Small intestine (tissue), 7 donors: ENCODE data around the gene CCDC97. TPM values are rescaled to one million over a fixed set of nuclear protein-coding genes. Genes with fewer than 3 reads are reported as not detected.

Source experiments
- DNase-seq, 2 donors: peaks; one replicate each; pipeline versions ENCODE4 v3.0.0 to v3.0.0-alpha.2; 2013
- FAIRE-seq: peaks from 2 replicates; lab custom pipeline; 2012; peaks lifted over from hg19 to GRCh38; lab: Jason Lieb, UNC
- H3K27ac ChIP-seq, 3 donors: one replicate each; pipeline ENCODE4 v1.5.1; 2013; ENCODE audit warnings: low read length in 2 of 3, mild to moderate bottlenecking in 2 of 3, control low read depth in 1 of 3, inconsistent platforms in 1 of 3, low read depth in 1 of 3, moderate library complexity in 1 of 3
- H3K27me3 ChIP-seq, 3 donors: one replicate each; pipeline ENCODE4 v1.6.1; 2013; ENCODE audit warnings: low read length in 3 of 3, inconsistent platforms in 1 of 3; ENCODE audit not compliant: control insufficient read depth in 3 of 3, insufficient read depth in 3 of 3
- H3K36me3 ChIP-seq, 3 donors: one replicate each; pipeline ENCODE4 v1.6.1; 2013; ENCODE audit warnings: low read length in 3 of 3, inconsistent platforms in 1 of 3, low read depth in 1 of 3, mild to moderate bottlenecking in 1 of 3, moderate library complexity in 1 of 3; ENCODE audit not compliant: control insufficient read depth in 3 of 3, insufficient read depth in 2 of 3
- H3K4me1 ChIP-seq, 3 donors: one replicate each; pipeline ENCODE4 v1.6.1; 2013; ENCODE audit warnings: low read length in 2 of 3, inconsistent platforms in 1 of 3, low read depth in 1 of 3, mild to moderate bottlenecking in 1 of 3, moderate library complexity in 1 of 3; ENCODE audit not compliant: control insufficient read depth in 3 of 3, insufficient read depth in 2 of 3
- H3K4me3 ChIP-seq, 3 donors: one replicate each; pipeline ENCODE4 v1.5.1; 2013; ENCODE audit warnings: low read length in 3 of 3, control low read depth in 1 of 3, inconsistent platforms in 1 of 3, low read depth in 1 of 3, mild to moderate bottlenecking in 1 of 3, moderate library complexity in 1 of 3
- H3K9me3 ChIP-seq, 2 donors: one replicate each; pipeline ENCODE4 v1.6.1; 2013; ENCODE audit warnings: low read depth in 1 of 2, low read length in 1 of 2; ENCODE audit not compliant: control insufficient read depth in 2 of 2, insufficient read depth in 1 of 2
- WGBS, 3 donors: extraction: QIAGEN DNeasy Blood & Tissue Kit; methylation state at CpG; one replicate each; pipeline ENCODE4 v1.1.7; 2013; 5-methylcytosine and 5-hydroxymethylcytosine counted together
- polyA plus RNA-seq, 4 donors: library from polyadenylated mRNA; stranded (reverse) in 3 of 4; unstranded in 1 of 4; fragments of 200-250 nt in 3 of 4; fragments of 120-200 nt in 1 of 4; gene quantifications; one replicate each; pipeline versions ENCODE4 v1.2.1 to v1.2.3, GENCODE V29; 2013
- donor health status: healthy with polysubstance abuse.
- donor health status: control.
- donor health status: control.
- donor health status: Bipolar disorder and iron deficiency.
- donor health status: healthy.

CCDC97 gene
- polyA plus RNA-seq, 4 donors = 11.1 to 26.1 (median 14.8) TPM

- no peaks in the 10 kb centered on the region for H3K9me3 ChIP-seq
- no peak overlapping the region for H3K27ac ChIP-seq
- no peak for FAIRE-seq
- H3K4me1 ChIP-seq = peaks cover 0 to 16% (median 4%) of the 10 kb centered on the region in 3 donors
- peaks cover 0 to 3% (median 0%) of the 10 kb centered on the region in 3 donors for H3K27me3 ChIP-seq
- 84 to 90% (median 85%) methylated on average over 11 of the region's 11 CpGs for WGBS, 3 donors
- H3K4me3 ChIP-seq = no peak overlapping the region
- H3K36me3 ChIP-seq = peaks cover 8 to 83% (median 19%) of the 10 kb centered on the region in 3 donors
- DNase-seq = no peak
Observed at GRCh38 chr19:41320185-41320518, 10.2 kb downstream of the CCDC97 start.

GRCh38 chr19:41320568-41320967 lies 10.6 kb downstream of the CCDC97 start:
- FAIRE-seq = no peak
- DNase-seq = no peak
- H3K36me3 ChIP-seq = peaks cover 8 to 79% (median 19%) of the 10 kb centered on the region in 3 donors
- no peak overlapping the region for H3K27ac ChIP-seq
- H3K9me3 ChIP-seq = no peaks in the 10 kb centered on the region
- H3K27me3 ChIP-seq = peaks cover 0 to 6% (median 0%) of the 10 kb centered on the region in 3 donors
- 85 to 96% (median 87%) methylated on average over 4 of the region's 4 CpGs for WGBS, 3 donors
- peaks cover 0 to 20% (median 4%) of the 10 kb centered on the region in 3 donors for H3K4me1 ChIP-seq
- no peak overlapping the region for H3K4me3 ChIP-seq

- FAIRE-seq (no peak), DNase-seq (no peak)
- peaks cover 8 to 73% (median 19%) of the 10 kb centered on the region in 3 donors for H3K36me3 ChIP-seq
- WGBS, 3 donors = 85 to 94% (median 91%) methylated on average over 7 of the region's 7 CpGs
- peak overlapping the region in 1 of 3 donors; percentile 91 for H3K27ac ChIP-seq
- H3K4me3 ChIP-seq = no peak overlapping the region
- no peaks in the 10 kb centered on the region for H3K9me3 ChIP-seq
- peaks cover 0 to 26% (median 7%) of the 10 kb centered on the region in 3 donors for H3K4me1 ChIP-seq
- peaks cover 0 to 12% (median 0%) of the 10 kb centered on the region in 3 donors for H3K27me3 ChIP-seq
Observed at GRCh38 chr19:41321204-41321599, 11.2 kb downstream of the CCDC97 start.

GRCh38 chr19:41321600-41322270 lies 11.8 kb downstream of the CCDC97 start:
- Histone ChIP-seq H3K27ac (peak overlapping the region in 1 of 3 donors; percentile 91), H3K36me3 (peaks cover 7 to 68% (median 17%) of the 10 kb centered on the region in 3 donors), H3K9me3 (no peaks in the 10 kb centered on the region), H3K4me3 (no peak overlapping the region), H3K27me3 (peaks cover 0 to 18% (median 0%) of the 10 kb centered on the region in 3 donors), H3K4me1 (peaks cover 0 to 31% (median 7%) of the 10 kb centered on the region in 3 donors)
- 62 to 79% (median 76%) methylated on average over 10 of the region's 10 CpGs for WGBS, 3 donors
- FAIRE-seq (no peak), DNase-seq (no peak)

- 87 to 91% (median 89%) methylated on average over 11 of the region's 11 CpGs for WGBS, 3 donors
- Histone ChIP-seq H3K4me3 (no peak overlapping the region), H3K27me3 (peaks cover 0 to 25% (median 0%) of the 10 kb centered on the region in 3 donors), H3K36me3 (peaks cover 3 to 64% (median 10%) of the 10 kb centered on the region in 3 donors), H3K9me3 (no peaks in the 10 kb centered on the region), H3K27ac (peak overlapping the region in 1 of 3 donors; percentile 91), H3K4me1 (peaks cover 0 to 38% (median 7%) of the 10 kb centered on the region in 3 donors)
- FAIRE-seq (no peak), DNase-seq (no peak)
Observed at GRCh38 chr19:41322451-41322850, 12.5 kb downstream of the CCDC97 start.

- no peak overlapping the region for H3K4me3 ChIP-seq
- H3K27ac ChIP-seq = peak overlapping the region; percentile 12 to 91 (median 24)
- H3K36me3 ChIP-seq = peaks cover 3 to 64% (median 7%) of the 10 kb centered on the region in 3 donors
- peaks cover 0 to 44% (median 7%) of the 10 kb centered on the region in 3 donors for H3K4me1 ChIP-seq
- FAIRE-seq (no peak), DNase-seq (no peak)
- no peaks in the 10 kb centered on the region for H3K9me3 ChIP-seq
- peaks cover 0 to 27% (median 0%) of the 10 kb centered on the region in 3 donors for H3K27me3 ChIP-seq
- WGBS, 3 donors = 51 to 76% (median 71%) methylated on average over 7 of the region's 7 CpGs
Observed at GRCh38 chr19:41323023-41323422, 13.1 kb downstream of the CCDC97 start.

GRCh38 chr19:41323430-41324125 lies 13.6 kb downstream of the CCDC97 start:
- H3K36me3 ChIP-seq = peaks cover 3 to 65% (median 6%) of the 10 kb centered on the region in 3 donors
- H3K4me1 ChIP-seq = peaks cover 0 to 47% (median 7%) of the 10 kb centered on the region in 3 donors
- H3K4me3 ChIP-seq = no peak overlapping the region
- peaks cover 0 to 27% (median 0%) of the 10 kb centered on the region in 3 donors for H3K27me3 ChIP-seq
- WGBS, 3 donors = 50 to 74% (median 63%) methylated on average over 16 of the region's 16 CpGs
- H3K9me3 ChIP-seq = no peaks in the 10 kb centered on the region
- peak overlapping the region; percentile 12 to 91 (median 56) for H3K27ac ChIP-seq
- DNase-seq = no peak
- FAIRE-seq = no peak

- peak overlapping the region in 2 of 3 donors; percentile 56 to 91 for H3K27ac ChIP-seq
- no peaks in the 10 kb centered on the region for H3K9me3 ChIP-seq
- H3K36me3 ChIP-seq = peaks cover 3 to 58% (median 6%) of the 10 kb centered on the region in 3 donors
- H3K4me1 ChIP-seq = peaks cover 0 to 47% (median 7%) of the 10 kb centered on the region in 3 donors
- 67 to 78% (median 74%) methylated on average over 7 of the region's 7 CpGs for WGBS, 3 donors
- FAIRE-seq (no peak), DNase-seq (no peak)
- no peak overlapping the region for H3K4me3 ChIP-seq
- peaks cover 0 to 27% (median 0%) of the 10 kb centered on the region in 3 donors for H3K27me3 ChIP-seq
Observed at GRCh38 chr19:41324231-41324702, 14.3 kb downstream of the CCDC97 start.
